Mucosa of gallbladder (tissue), 1 donor: ENCODE results near the gene HOXD4. TPM values are rescaled to one million over a fixed set of nuclear protein-coding genes. Genes with fewer than 3 reads are reported as not detected.

Experiments
- DNase-seq: peaks from one replicate; pipeline ENCODE4 v3.0.0-alpha.2; 2020; ENCODE audit warnings: low spot score
- total RNA-seq: library from RNA; stranded (reverse); gene quantifications from one replicate; pipeline ENCODE4 v1.2.1, GENCODE V29; 2021
- donor health status: DM: no; HTN: no; CAD: no.

The HOXD4 gene
- total RNA-seq, 1 donor from 2014 or later = 1.0 TPM

GRCh38 chr2:176187899-176188773 lies 36.8 kb downstream of the HOXD4 start, which contains the start of gene HOXD1:
Gene HOXD1 (plus strand): TSS chr2:176188668. CDS start chr2:176188802, 134 bp downstream.
- DNase-seq = no peak

GRCh38 chr2:176188774-176189680 lies 37.7 kb downstream of the HOXD4 start:
- no peak for DNase-seq

GRCh38 chr2:176189681-176190641 lies 38.6 kb downstream of the HOXD4 start:
- no peak for DNase-seq

- no peak for DNase-seq
These were observed 41.0 kb downstream of the HOXD4 start for GRCh38 chr2:176192351-176192750.

- DNase-seq = no peak
These were observed 41.7 kb downstream of the HOXD4 start for GRCh38 chr2:176193048-176193447.

GRCh38 chr2:176199902-176200301 lies 48.6 kb downstream of the HOXD4 start:
- DNase-seq = no peak

- DNase-seq = no peak
These were observed 49.6 kb downstream of the HOXD4 start for GRCh38 chr2:176200971-176201370.

GRCh38 chr2:176202491-176202890 lies 51.1 kb downstream of the HOXD4 start:
- DNase-seq = no peak

Other genes with a start within 250 kb of the HOXD4 start
- 25.5 TPM for gene LNPK, start 149.3 kb upstream of the HOXD4 start, total RNA-seq
- gene EVX2, start 67.6 kb upstream of the HOXD4 start, total RNA-seq = not detected
- not detected for gene HOXD13, start 58.8 kb upstream of the HOXD4 start, total RNA-seq
- gene HOXD12, start 51.8 kb upstream of the HOXD4 start, total RNA-seq = not detected
- not detected for gene HOXD11, start 44.3 kb upstream of the HOXD4 start, total RNA-seq
- not detected for gene HOXD10, start 34.8 kb upstream of the HOXD4 start, total RNA-seq
- gene HOXD9, start 28.8 kb upstream of the HOXD4 start, total RNA-seq = 0.66 TPM
- gene HOXD8, start 21.8 kb upstream of the HOXD4 start, total RNA-seq = 1.7 TPM
- gene HOXD3, start 5.8 kb downstream of the HOXD4 start, total RNA-seq = 3.2 TPM
- gene HOXD1, start 37.1 kb downstream of the HOXD4 start, total RNA-seq = 0.40 TPM
- gene MTX2, start 117.9 kb downstream of the HOXD4 start, total RNA-seq = 22.3 TPM